ENCODE data around the gene LRP8. TPM values are rescaled to one million over a fixed set of nuclear protein-coding genes. Genes with fewer than 3 reads are reported as not detected.

LRP8 gene
- total and polyA plus RNA-seq, 2 of the 13 experiments (the other 11 are each of a cell fraction or from before 2014, with no cell fraction given), result 17.3 to 17.4 TPM

GRCh38 chr1:53280496-53280895 lies 47.4 kb downstream of the LRP8 start:
- in situ Hi-C loops (cut with HindIII; ENCODE audit: extremely low pct_ligation_motif_present, low pct_unique_long_range_greater_than_20kb) (no loop called here), intact Hi-C loops (cut with micrococcal nuclease; ENCODE audit: unreplicated experiment) (no loop called here)
- ChIA-PET CTCF (ENCODE audit: low intra/inter-chr PET ratio, low total read pairs) (no interaction called here), POLR2A (no interaction called here)
- no peak overlapping the region for H3K4me3 ChIP-seq (replicated peaks in 1 of 3; ENCODE audit: insufficient read depth in 1 of 3, low read depth in 2 of 3, low read length in 3 of 3)
- FAIRE-seq (no peak), DNase-seq (ENCODE audit: low spot score) (no peak), ATAC-seq (no peak)
- H4K20me1 ChIP-seq (ENCODE audit: insufficient read depth, low read length), result no peaks in the 10 kb centered on the region
- H3K36me3 ChIP-seq (replicated peaks in 1 of 2; ENCODE audit: control insufficient read depth in 1 of 2, insufficient read depth in 2 of 2, low read length in 2 of 2), result peaks cover 4 to 42% of the 10 kb centered on the region in 2 experiments
- H3K79me2 ChIP-seq (ENCODE audit: insufficient read depth, low read length), result no peaks in the 10 kb centered on the region
- no TSS peak for BruUV-seq (replicated peaks)
- H3K4me1 ChIP-seq (ENCODE audit: insufficient read depth, low read length), result no peaks in the 10 kb centered on the region
- H3K27ac ChIP-seq (ENCODE audit: extremely low read length, insufficient read depth, low read length), result no peak overlapping the region
- 91% methylated on average over 8 of the region's 8 CpGs for WGBS (ENCODE audit: low lambda C conversion rate)
- TF ChIP-seq ZNF317 (CRISPR knock-in tag; IDR thresholded peaks at IDR 0.05) (no peak), MED13 (CRISPR knock-in tag; IDR thresholded peaks at IDR 0.05) (no peak), PAX8 (CRISPR knock-in tag; IDR thresholded peaks at IDR 0.05; ENCODE audit: borderline replicate concordance) (no peak), ZNF335 (CRISPR knock-in tag; IDR thresholded peaks at IDR 0.05) (no peak), ZNF496 (CRISPR knock-in tag; IDR thresholded peaks at IDR 0.05; ENCODE audit: insufficient replicate concordance) (no peak), ATF6 (CRISPR knock-in tag; conservative IDR thresholded peaks at IDR 0.05) (no peak), ZNF709 (CRISPR knock-in tag; IDR thresholded peaks at IDR 0.05) (no peak), ZC3H4 (CRISPR knock-in tag; IDR thresholded peaks at IDR 0.05; ENCODE audit: borderline replicate concordance) (no peak), ZBTB21 (CRISPR knock-in tag; IDR thresholded peaks at IDR 0.05) (no peak), SCMH1 (CRISPR knock-in tag; IDR thresholded peaks at IDR 0.05; ENCODE audit: borderline replicate concordance) (no peak), ZBTB8A (CRISPR knock-in tag; IDR thresholded peaks at IDR 0.05; ENCODE audit: borderline replicate concordance, low read depth) (no peak), NFATC3 (CRISPR knock-in tag; IDR thresholded peaks at IDR 0.05) (no peak), BHLHE40 (IDR thresholded peaks at IDR 0.05; ENCODE audit: low read length) (no peak)
- no peaks in the 10 kb centered on the region for H3K9me3 ChIP-seq (ENCODE audit: low read length)
- H2AFZ ChIP-seq (ENCODE audit: low read length), result no peak overlapping the region
- H3K9ac ChIP-seq (ENCODE audit: insufficient read depth, low read depth, low read length), result no peak overlapping the region
- H3K4me2 ChIP-seq (ENCODE audit: low read depth, low read length), result no peak overlapping the region
- H3K27me3 ChIP-seq (ENCODE audit: control insufficient read depth in 1 of 2, insufficient read depth in 2 of 2, low read length in 2 of 2), result no peaks in the 10 kb centered on the region
